Uterus (tissue), 4 donors: Measurements from ENCODE around the gene CREB5. TPM values are rescaled to one million over a fixed set of nuclear protein-coding genes. Genes with fewer than 3 reads are reported as not detected.

Source experiments
- DNase-seq, 2 donors: peaks; one replicate each; pipeline ENCODE4 v3.0.0-alpha.2; 2019 to 2020
- H3K27ac ChIP-seq, 2 donors: fragments of 200-600 bp; sonication (generic); 1 replicate in 1 of 2; 2 replicates in 1 of 2; pipeline ENCODE4 v1.5.1; 2016 to 2018
- H3K27me3 ChIP-seq, 2 donors: fragments of 200-600 bp; sonication (generic); one replicate each; pipeline ENCODE4 v1.5.1; 2018 to 2019; ENCODE audit warnings: control low read depth in 1 of 2
- H3K36me3 ChIP-seq, 2 donors: fragments of 200-600 bp; sonication (generic); one replicate each; pipeline ENCODE4 v1.5.1; 2019; ENCODE audit warnings: control low read depth in 1 of 2
- H3K4me1 ChIP-seq, 2 donors: fragments of 200-600 bp; sonication (generic); one replicate each; pipeline ENCODE4 v1.5.1; 2018 to 2019; ENCODE audit warnings: control low read depth in 1 of 2
- H3K4me3 ChIP-seq, 2 donors: fragments of 200-600 bp; sonication (generic); 1 replicate in 1 of 2; 2 replicates in 1 of 2; pipeline ENCODE4 v1.5.1; 2018 to 2019; ENCODE audit warnings: mild to moderate bottlenecking in 1 of 2
- H3K9me3 ChIP-seq, 2 donors: fragments of 200-600 bp; sonication (generic); one replicate each; pipeline ENCODE4 v1.5.1; 2019; ENCODE audit warnings: control low read depth in 1 of 2
- CTCF ChIP-seq, 4 experiments: fragments of 200-600 bp in 2 of 4; fragments of 450-650 bp in 2 of 4; sonication (generic) in 2 of 4; IDR thresholded peaks; one replicate each; pipeline ENCODE4 v1.5.1; 2016 to 2019; ENCODE audit warnings: antibody characterized with exemption in 4 of 4, mild to moderate bottlenecking in 2 of 4, moderate library complexity in 1 of 4
- POLR2A ChIP-seq, 2 donors: fragments of 450-650 bp; IDR thresholded peaks; one replicate each; pipeline ENCODE4 v1.6.1; 2016; ENCODE audit warnings: antibody characterized with exemption in 2 of 2, mild to moderate bottlenecking in 1 of 2, moderate library complexity in 1 of 2
- intact Hi-C: fragments of 100-400 bp; cut with DNase I; formaldehyde crosslinking; loops from one replicate; pipeline ENCODE4 v1.15.1; 2023; ENCODE audit warnings: low total_unique reads
- total RNA-seq, 4 donors: library from RNA; depleted of rRNA in 3 of 4; stranded (reverse); fragments of >200 nt in 3 of 4; gene quantifications; one replicate each; pipeline versions ENCODE4 v1.1.0 to v1.2.4, GENCODE V29; 2014 to 2023
- donor health status: DM: yes; HTN: yes; CAD: no.

The CREB5 gene
- total RNA-seq, 4 donors from 2014 or later: 7.1 to 40.2 (median 23.9) TPM

GRCh38 chr7:28626624-28627262 lies 214.4 kb downstream of the CREB5 start:
- Histone ChIP-seq H3K36me3 (no peaks in the 10 kb centered on the region), H3K4me1 (no peaks in the 10 kb centered on the region), H3K4me3 (no peak overlapping the region), H3K27me3 (no peaks in the 10 kb centered on the region), H3K9me3 (no peaks in the 10 kb centered on the region), H3K27ac (peak overlapping the region in 1 of 2 donors; percentile 31)
- peak in 1 of 2 donors; percentile 21 for DNase-seq
- TF ChIP-seq CTCF (IDR thresholded peaks at IDR 0.05) (peak in 3 of 4 experiments; percentile 9 to 44 (median 34)), POLR2A (IDR thresholded peaks at IDR 0.05) (no peak)
- intact Hi-C loops: no loop called here

DNA sequence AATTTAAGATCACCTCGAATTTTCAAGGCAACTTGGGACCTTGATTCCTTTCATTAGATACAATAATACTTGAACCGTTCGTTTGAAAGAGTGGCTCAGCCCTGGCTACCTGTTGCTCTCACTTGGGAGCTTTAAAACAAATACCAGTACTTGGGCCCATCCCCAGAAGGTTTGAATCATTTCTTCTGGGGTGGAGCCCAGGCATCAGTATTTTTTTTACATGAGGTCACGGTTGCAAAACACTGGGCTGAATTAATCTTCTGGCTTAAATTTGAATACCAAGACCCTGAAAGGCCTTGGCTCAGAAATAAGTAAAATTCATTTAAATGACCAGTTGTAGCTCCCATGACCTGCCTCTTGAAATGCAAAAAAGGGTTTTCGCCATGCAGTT lies 214.9 kb downstream of the CREB5 start:
- Histone ChIP-seq H3K4me1 (no peaks in the 10 kb centered on the region), H3K36me3 (no peaks in the 10 kb centered on the region), H3K4me3 (no peak overlapping the region), H3K27me3 (no peaks in the 10 kb centered on the region), H3K27ac (peak overlapping the region in 1 of 2 donors; percentile 31), H3K9me3 (no peaks in the 10 kb centered on the region)
- intact Hi-C loops: no loop called here
- peak in 1 of 2 donors; percentile 22 for DNase-seq
- no peak for TF ChIP-seq POLR2A (IDR thresholded peaks at IDR 0.05)
- TF ChIP-seq CTCF (IDR thresholded peaks at IDR 0.05): no peak

- no peak for DNase-seq
- Histone ChIP-seq H3K27ac (peak overlapping the region in 1 of 2 donors; percentile 6), H3K4me1 (no peaks in the 10 kb centered on the region), H3K4me3 (no peak overlapping the region), H3K9me3 (no peaks in the 10 kb centered on the region), H3K36me3 (no peaks in the 10 kb centered on the region), H3K27me3 (no peaks in the 10 kb centered on the region)
- TF ChIP-seq POLR2A (IDR thresholded peaks at IDR 0.05) (no peak), CTCF (IDR thresholded peaks at IDR 0.05) (no peak)
- intact Hi-C loops: no loop called here
Measured at GRCh38 chr7:28627896-28628295, 215.6 kb downstream of the CREB5 start.

- TF ChIP-seq POLR2A (IDR thresholded peaks at IDR 0.05): no peak
- TF ChIP-seq CTCF (IDR thresholded peaks at IDR 0.05): no peak
- Histone ChIP-seq H3K27me3 (no peaks in the 10 kb centered on the region), H3K4me3 (no peak overlapping the region), H3K4me1 (no peaks in the 10 kb centered on the region), H3K27ac (no peak overlapping the region), H3K36me3 (no peaks in the 10 kb centered on the region), H3K9me3 (no peaks in the 10 kb centered on the region)
- peak in 1 of 2 donors; percentile 59 for DNase-seq
- intact Hi-C loops: no loop called here
Measured at GRCh38 chr7:28629216-28629842, 217.0 kb downstream of the CREB5 start.

DNA sequence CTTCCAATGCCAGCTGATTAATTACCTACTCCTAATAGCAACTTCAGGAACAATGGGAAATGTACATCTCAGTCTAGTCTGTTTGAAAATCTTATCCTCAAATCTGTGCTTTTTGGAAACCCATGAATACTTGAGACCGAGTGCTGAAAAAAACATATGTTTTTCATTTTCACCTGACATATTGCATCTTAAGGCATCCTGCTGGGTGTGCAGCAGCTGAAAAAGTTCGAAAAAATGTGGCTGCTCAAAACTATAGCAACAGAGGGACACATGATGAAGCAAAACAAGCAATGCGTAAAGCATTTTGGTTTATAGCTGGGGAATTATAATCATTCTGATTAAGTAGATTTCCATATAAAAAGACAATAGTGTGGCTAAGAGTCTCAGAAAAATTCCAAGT lies 218.0 kb downstream of the CREB5 start:
- Histone ChIP-seq H3K9me3 (no peaks in the 10 kb centered on the region), H3K36me3 (no peaks in the 10 kb centered on the region), H3K4me1 (no peaks in the 10 kb centered on the region), H3K27ac (no peak overlapping the region), H3K4me3 (no peak overlapping the region), H3K27me3 (no peaks in the 10 kb centered on the region)
- intact Hi-C loops: no loop called here
- TF ChIP-seq POLR2A (IDR thresholded peaks at IDR 0.05) (no peak), CTCF (IDR thresholded peaks at IDR 0.05) (no peak)
- DNase-seq: no peak
